Aorta (tissue), 5 donors: ENCODE data around the gene LOXL1. TPM values are rescaled to one million over a fixed set of nuclear protein-coding genes. Genes with fewer than 3 reads are reported as not detected.

Source experiments
- ATAC-seq: fragments of 200-7000 bp; cut with Tn5 transposase; one replicate; pipeline ENCODE4 v1.9.1; 2022; ENCODE audit warnings: moderate library complexity; ENCODE audit not compliant: low FRiP score
- DNase-seq, 2 donors: peaks; one replicate each; pipeline ENCODE4 v3.0.0-alpha.2; 2020
- H3K27ac ChIP-seq, 2 donors: one replicate each; pipeline ENCODE4 v1.5.1; 2013; ENCODE audit warnings: low read length in 2 of 2, mild to moderate bottlenecking in 2 of 2, moderate library complexity in 2 of 2, control low read depth in 1 of 2, inconsistent platforms in 1 of 2, low read depth in 1 of 2
- H3K27me3 ChIP-seq, 2 donors: one replicate each; pipeline ENCODE4 v1.6.1; 2013; ENCODE audit warnings: control low read depth in 1 of 2, low read length in 1 of 2, mild to moderate bottlenecking in 1 of 2, moderate library complexity in 1 of 2; ENCODE audit not compliant: insufficient read depth in 2 of 2, control insufficient read depth in 1 of 2
- H3K36me3 ChIP-seq, 2 donors: one replicate each; pipeline ENCODE4 v1.6.1; 2013; ENCODE audit warnings: control low read depth in 1 of 2, low read length in 1 of 2, mild to moderate bottlenecking in 1 of 2; ENCODE audit not compliant: insufficient read depth in 2 of 2, control insufficient read depth in 1 of 2
- H3K4me1 ChIP-seq, 2 donors: one replicate each; pipeline ENCODE4 v1.6.1; 2013; ENCODE audit warnings: low read length in 2 of 2, control low read depth in 1 of 2, mild to moderate bottlenecking in 1 of 2, moderate library complexity in 1 of 2; ENCODE audit not compliant: insufficient read depth in 2 of 2, control insufficient read depth in 1 of 2
- H3K4me3 ChIP-seq, 2 donors: one replicate each; pipeline ENCODE4 v1.5.1; 2013; ENCODE audit warnings: low read length in 2 of 2, control low read depth in 1 of 2, mild to moderate bottlenecking in 1 of 2
- H3K9me3 ChIP-seq: one replicate; pipeline ENCODE4 v1.6.1; 2013; ENCODE audit warnings: mild to moderate bottlenecking, low read length; ENCODE audit not compliant: control insufficient read depth
- WGBS, 2 donors: extraction: QIAGEN DNeasy Blood & Tissue Kit; methylation state at CpG; one replicate each; pipeline ENCODE4 v1.1.7; 2013; 5-methylcytosine and 5-hydroxymethylcytosine counted together
- intact Hi-C, 2 donors: fragments of 100-400 bp; cut with DNase I; formaldehyde crosslinking; loops; one replicate each; pipeline versions ENCODE4 v1.14.2 to v1.15.0; 2022
- polyA plus RNA-seq, 2 donors: library from polyadenylated mRNA; stranded (reverse); fragments of 200-250 nt; gene quantifications; one replicate each; pipeline ENCODE4 v1.2.3, GENCODE V29; 2013
- total RNA-seq, 2 donors: library from RNA; stranded (reverse); fragmentation: NEBNext Ultra II Directional; extraction: Animal tissue kit (Norgen Biotek cat#: 25700); gene quantifications; one replicate each; pipeline ENCODE4 v1.2.1, GENCODE V29; 2021
- donor health status: healthy with polysubstance abuse.
- donor health status: Bipolar disorder and iron deficiency.
- donor health status: DM: no; HTN: no; CAD: no.
- donor health status: DM: no; HTN: no; CAD: no.
- donor health status: DM: yes; HTN: yes; CAD: no.

Gene LOXL1
- total and polyA plus RNA-seq, 4 donors = 49.0 to 138 (median 112) TPM

GRCh38 chr15:73944161-73945129 lies 18.2 kb downstream of the LOXL1 start:
- Histone ChIP-seq H3K27me3 (no peaks in the 10 kb centered on the region), H3K4me1 (peaks cover 3 to 12% of the 10 kb centered on the region in 2 donors), H3K27ac (peak overlapping the region; percentile 31 to 34), H3K4me3 (no peak overlapping the region), H3K9me3 (no peaks in the 10 kb centered on the region), H3K36me3 (peaks cover 2 to 8% of the 10 kb centered on the region in 2 donors)
- ATAC-seq (no peak), DNase-seq (peak; percentile 54 to 64)
- 19 to 28% methylated on average over 13 of the region's 13 CpGs for WGBS, 2 donors
- intact Hi-C loops = no loop called here

GRCh38 chr15:73945130-73945508 lies 18.9 kb downstream of the LOXL1 start:
- Histone ChIP-seq H3K4me3 (no peak overlapping the region), H3K27ac (peak overlapping the region in 1 of 2 donors; percentile 34), H3K4me1 (peaks cover 3 to 6% of the 10 kb centered on the region in 2 donors), H3K36me3 (peaks cover 2 to 8% of the 10 kb centered on the region in 2 donors), H3K9me3 (no peaks in the 10 kb centered on the region), H3K27me3 (no peaks in the 10 kb centered on the region)
- intact Hi-C loops = no loop called here
- DNase-seq = peak in 1 of 2 donors; percentile 57
- 40 to 47% methylated on average over 4 of the region's 4 CpGs for WGBS, 2 donors
- ATAC-seq = no peak

GRCh38 chr15:73946046-73946721 lies 19.9 kb downstream of the LOXL1 start:
- 81 to 85% methylated on average over 17 of the region's 17 CpGs for WGBS, 2 donors

GRCh38 chr15:73946795-73947370 lies 20.6 kb downstream of the LOXL1 start:
- ATAC-seq (no peak), DNase-seq (peak; percentile 24 to 57)
- WGBS, 2 donors = 93 to 97% methylated on average over 9 of the region's 9 CpGs
- Histone ChIP-seq H3K4me1 (peaks cover 0 to 2% of the 10 kb centered on the region in 2 donors), H3K27ac (no peak overlapping the region), H3K4me3 (no peak overlapping the region), H3K27me3 (no peaks in the 10 kb centered on the region), H3K36me3 (peaks cover 2 to 8% of the 10 kb centered on the region in 2 donors), H3K9me3 (no peaks in the 10 kb centered on the region)
- intact Hi-C loops = no loop called here

More at GRCh38 chr15:73946046-73946721, 19.9 kb downstream of the LOXL1 start:
- Histone ChIP-seq H3K27me3 (no peaks in the 10 kb centered on the region), H3K27ac (peak overlapping the region in 1 of 2 donors; percentile 20), H3K4me1 (peaks cover 0 to 2% of the 10 kb centered on the region in 2 donors), H3K36me3 (peaks cover 2 to 8% of the 10 kb centered on the region in 2 donors), H3K4me3 (no peak overlapping the region), H3K9me3 (no peaks in the 10 kb centered on the region)
- no peak for ATAC-seq
- intact Hi-C loops = no loop called here
- DNase-seq = peak; percentile 32 to 71

GRCh38 chr15:73947651-73948050 lies 21.4 kb downstream of the LOXL1 start:
- Histone ChIP-seq H3K4me3 (no peak overlapping the region), H3K4me1 (no peaks in the 10 kb centered on the region), H3K9me3 (no peaks in the 10 kb centered on the region), H3K27me3 (no peaks in the 10 kb centered on the region), H3K36me3 (peaks cover 2 to 8% of the 10 kb centered on the region in 2 donors), H3K27ac (no peak overlapping the region)
- no peak for ATAC-seq
- DNase-seq = peak; percentile 21 to 61
- WGBS, 2 donors = 89 to 90% methylated on average over 9 of the region's 9 CpGs
- intact Hi-C loops = loop anchor here in 1 of 2 donors (2.0 kb wide), 1 partner anchor 17 kb away; no protein-coding TSS in a partner anchor

GRCh38 chr15:73948396-73948795 lies 22.1 kb downstream of the LOXL1 start:
- H3K36me3 ChIP-seq = peaks cover 2 to 8% of the 10 kb centered on the region in 2 donors
- intact Hi-C loops = loop anchor here in 1 of 2 donors (2.0 kb wide), 1 partner anchor 16 kb away; no protein-coding TSS in a partner anchor
- H3K27me3 ChIP-seq = no peaks in the 10 kb centered on the region
- no peak overlapping the region for H3K4me3 ChIP-seq
- no peaks in the 10 kb centered on the region for H3K4me1 ChIP-seq
- no peaks in the 10 kb centered on the region for H3K9me3 ChIP-seq
- 88 to 93% methylated on average over 4 of the region's 4 CpGs for WGBS, 2 donors
- H3K27ac ChIP-seq = no peak overlapping the region
- DNase-seq = peak; percentile 11 to 32
- ATAC-seq = no peak

- H3K36me3 ChIP-seq = peaks cover 2 to 8% of the 10 kb centered on the region in 2 donors
Measured at GRCh38 chr15:73948982-73949381, 22.7 kb downstream of the LOXL1 start.

GRCh38 chr15:73949496-73949895 lies 23.2 kb downstream of the LOXL1 start:
- Histone ChIP-seq H3K4me3 (no peak overlapping the region), H3K4me1 (no peaks in the 10 kb centered on the region), H3K27ac (no peak overlapping the region), H3K27me3 (no peaks in the 10 kb centered on the region), H3K36me3 (peaks cover 2 to 8% of the 10 kb centered on the region in 2 donors), H3K9me3 (no peaks in the 10 kb centered on the region)
- intact Hi-C loops = loop anchor here in 1 of 2 donors (2.0 kb wide), 1 partner anchor 15 kb away; no protein-coding TSS in a partner anchor
- 84 to 86% methylated on average over 10 of the region's 10 CpGs for WGBS, 2 donors
- ATAC-seq (no peak), DNase-seq (peak; percentile 41 to 43)

More at GRCh38 chr15:73948982-73949381, 22.7 kb downstream of the LOXL1 start:
- Histone ChIP-seq H3K4me3 (no peak overlapping the region), H3K4me1 (no peaks in the 10 kb centered on the region), H3K27ac (no peak overlapping the region), H3K9me3 (no peaks in the 10 kb centered on the region), H3K27me3 (no peaks in the 10 kb centered on the region)
- 73 to 79% methylated on average over 4 of the region's 4 CpGs for WGBS, 2 donors
- DNase-seq (peak; percentile 6 to 23), ATAC-seq (no peak)
- intact Hi-C loops = loop anchor here in 1 of 2 donors (2.0 kb wide), 1 partner anchor 16 kb away; no protein-coding TSS in a partner anchor
